K562 (cell line): ENCODE data around the gene EPGN. TPM values are rescaled to one million over a fixed set of nuclear protein-coding genes. Genes with fewer than 3 reads are reported as not detected.
A peak's percentile ranks its signal among the peaks of the same experiment; 100 is the strongest.

Experiments used
- ATAC-seq: fragments of 200-7000 bp; cut with Tn5 transposase; 3 replicates; pipeline ENCODE4 v1.9.1; 2020; ENCODE audit warnings: moderate library complexity
- Bru-seq: library from RNA; stranded (reverse); fragments of 400-500 nt; gene quantifications from one replicate; lab custom pipeline; 2021; lab: Mats Ljungman, UMichigan
- BruChase-seq, 2 experiments: library from RNA; stranded (reverse); fragments of 400-500 nt; gene quantifications; one replicate each; lab custom pipeline; 2021; lab: Mats Ljungman, UMichigan
- BruUV-seq: library from RNA; stranded (reverse); fragments of 400-500 nt; replicated peaks from 2 replicates; lab custom pipeline; 2021; lab: Mats Ljungman, UMichigan
- CTCF ChIA-PET: fragments of 300-600 bp; formaldehyde crosslinking; extraction: SDS; loops from one replicate; lab custom pipeline; 2021; ENCODE audit warnings: low intra/inter-chr PET ratio; lab: Yijun Ruan, JAX
- POLR2A ChIA-PET: fragments of 300-600, 350-650 bp; sonication (Branson Sonifier 250); formaldehyde crosslinking; extraction: SDS; loops from one replicate; lab custom pipeline; 2021; ENCODE audit warnings: antibody characterized with exemption, inconsistent platforms; lab: Yijun Ruan, JAX
- DNase-seq, 4 experiments: peaks; one replicate each; pipeline versions ENCODE4 v3.0.0 to v3.0.0-alpha.2; 2011 to 2018; ENCODE audit warnings: low spot score in 3 of 4, mixed read lengths in 3 of 4; ENCODE audit errors: extremely low read depth in 1 of 4
- FAIRE-seq: peaks from 2 replicates; lab custom pipeline; 2011; peaks lifted over from hg19 to GRCh38; lab: Jason Lieb, UNC
- H2AFZ ChIP-seq: 2 replicates; pipeline ENCODE4 v1.6.0; 2011; ENCODE audit warnings: low read depth, low read length, control low read depth, inconsistent platforms
- H3K27ac ChIP-seq: fragments of 200-600 bp; 3 replicates; pipeline ENCODE4 v1.8.0; 2011; ENCODE audit warnings: low read depth, mild to moderate bottlenecking, control low read depth, inconsistent platforms, low read length, moderate library complexity, mixed read lengths; ENCODE audit errors: extremely low read depth
- H3K27me3 ChIP-seq, 2 experiments: fragments of 300-600 bp in 1 of 2; 2 replicates in 1 of 2; 3 replicates in 1 of 2; pipeline versions ENCODE4 v1.6.0 to v1.8.0; 2011; ENCODE audit warnings: inconsistent platforms in 2 of 2, low read length in 2 of 2, mild to moderate bottlenecking in 1 of 2, mixed read lengths in 1 of 2, moderate library complexity in 1 of 2; ENCODE audit not compliant: control insufficient read depth in 2 of 2, insufficient read depth in 2 of 2
- H3K36me3 ChIP-seq: fragments of 300-600 bp; 3 replicates; pipeline ENCODE4 v1.8.0; 2011; ENCODE audit warnings: mild to moderate bottlenecking, low read length, inconsistent platforms; ENCODE audit not compliant: control insufficient read depth, insufficient read depth
- H3K4me1 ChIP-seq, 2 experiments: fragments of 200-600 bp in 1 of 2; replicated peaks in 1 of 2; 2 replicates in 1 of 2; 3 replicates in 1 of 2; pipeline versions ENCODE4 v1.5.1 to v1.8.0; 2011; ENCODE audit warnings: inconsistent platforms in 2 of 2, low read length in 2 of 2, mild to moderate bottlenecking in 1 of 2, mixed read lengths in 1 of 2, moderate library complexity in 1 of 2; ENCODE audit not compliant: control insufficient read depth in 2 of 2, insufficient read depth in 2 of 2
- H3K4me2 ChIP-seq: 2 replicates; pipeline ENCODE4 v1.6.1; 2011; ENCODE audit warnings: low read length, control low read depth, inconsistent platforms, mixed read lengths; ENCODE audit not compliant: insufficient read depth
- H3K4me3 ChIP-seq: fragments of 200-600 bp; sonication (generic), shearing (Covaris generic); 2 replicates; pipeline ENCODE4 v1.5.1; 2016; ENCODE audit warnings: control low read depth, inconsistent platforms
- H3K79me2 ChIP-seq: fragments of 200-600 bp; 3 replicates; pipeline ENCODE4 v1.8.0; 2011; ENCODE audit warnings: low read length, inconsistent platforms; ENCODE audit not compliant: control insufficient read depth, insufficient read depth
- H3K9ac ChIP-seq, 2 experiments: 2 replicates each; pipeline versions ENCODE4 v1.6.0 to v1.6.1; 2011; ENCODE audit warnings: low read depth in 2 of 2, low read length in 2 of 2, control low read depth in 1 of 2, inconsistent platforms in 1 of 2, mild to moderate bottlenecking in 1 of 2, mixed read lengths in 1 of 2; ENCODE audit not compliant: insufficient read depth in 1 of 2
- H3K9me1 ChIP-seq: one replicate; pipeline ENCODE4 v1.6.0; 2011; ENCODE audit warnings: inconsistent platforms, mild to moderate bottlenecking, low read length, moderate library complexity; ENCODE audit not compliant: control insufficient read depth, insufficient read depth
- H3K9me3 ChIP-seq: replicated peaks from 2 replicates; pipeline ENCODE4 v1.5.1; 2011; ENCODE audit warnings: low read depth, low read length, inconsistent platforms; ENCODE audit not compliant: control insufficient read depth, insufficient read depth
- H4K20me1 ChIP-seq: replicated peaks from 2 replicates; pipeline ENCODE4 v1.6.1; 2011; ENCODE audit warnings: low read length, inconsistent platforms, mixed read lengths; ENCODE audit not compliant: control insufficient read depth, insufficient read depth
- CUX1 ChIP-seq: fragments of 200-800 bp; sonication (Bioruptor generic); IDR thresholded peaks from 2 replicates; pipeline ENCODE4 v1.6.1; 2016; ENCODE audit warnings: missing genetic modification characterization, missing compliant biosample characterization
- DNMT1 ChIP-seq: fragments of 450-650 bp; IDR thresholded peaks from 2 replicates; pipeline ENCODE4 v1.6.1; 2016; ENCODE audit warnings: antibody characterized with exemption, mild to moderate bottlenecking
- HBP1 ChIP-seq: fragments of 450-650 bp; formaldehyde crosslinking; IDR thresholded peaks from 2 replicates; pipeline ENCODE4 v1.4.0; 2022; ENCODE audit warnings: missing genetic modification characterization
- RAD51 ChIP-seq: fragments of 450-650 bp; IDR thresholded peaks from 2 replicates; pipeline ENCODE4 v1.7.1; 2016; ENCODE audit warnings: low read depth, mild to moderate bottlenecking, borderline replicate concordance
- SMC3 ChIP-seq: conservative IDR thresholded peaks from 2 replicates; pipeline ENCODE4 v1.6.1; 2011; ENCODE audit warnings: low read depth, low read length, improper control_type of control experiment; ENCODE audit not compliant: insufficient read depth
- ZBTB33 ChIP-seq: sonication (generic); formaldehyde crosslinking; IDR thresholded peaks from 2 replicates; pipeline ENCODE4 v1.8.1; 2023; ENCODE audit warnings: mild to moderate bottlenecking, missing genetic modification reagents
- ZNF76 ChIP-seq: fragments of 250-450 bp; sonication (Bioruptor Pico); IDR thresholded peaks from 2 replicates; pipeline ENCODE4 v1.4.0; 2020; ENCODE audit warnings: mild to moderate bottlenecking, moderate library complexity, borderline replicate concordance
- WGBS: fragments of 100-300 bp; shearing (Covaris generic); methylation state at CpG from one replicate; pipeline ENCODE4 v1.1.6; 2016; ENCODE audit warnings: low coverage, mixed read lengths; ENCODE audit not compliant: insufficient coverage; ENCODE audit errors: missing lambda C conversion rate; 5-methylcytosine and 5-hydroxymethylcytosine counted together
- in situ Hi-C: fragments of 300-500 bp; cut with MboI; formaldehyde crosslinking; loops from 4 replicates; pipeline ENCODE4 v1.15.0; 2018; ENCODE audit warnings: inconsistent platforms, mixed read lengths
- intact Hi-C: fragments of 100-400 bp; cut with micrococcal nuclease; formaldehyde crosslinking; loops from 2 replicates; pipeline ENCODE4 v1.14.2; 2022
- long read RNA-seq, 3 experiments: library from polyadenylated mRNA in 2 of 3; library from RNA in 1 of 3; unstranded in 2 of 3; stranded (forward) in 1 of 3; transcript quantifications; one replicate each; pipeline ENCODE4 v2.0.0, GENCODE V29; 2019 to 2022
- polyA minus RNA-seq, 3 experiments: library from RNA; depleted of rRNA, polyadenylated mRNA; stranded (reverse); fragments of >200 nt; gene quantifications; 2 replicates each; pipeline ENCODE4 v1.2.3, GENCODE V29; 2011
- polyA plus RNA-seq, 8 experiments: library from polyadenylated mRNA; depleted of rRNA in 4 of 8; stranded (reverse) in 5 of 8; unstranded in 3 of 8; fragments of >200 nt; fragmentation: Nextera tagmentation in 2 of 8; fragmentation: Illumina TruSeq in 1 of 8; extraction: Ambion mirVana in 2 of 8; extraction: Trizol in 1 of 8; gene quantifications; 2 replicates each; pipeline versions ENCODE4 v1.2.1 to v1.2.3, GENCODE V29; 2011 to 2014; ENCODE audit warnings: inconsistent platforms in 1 of 8, missing spikeins in 1 of 8
- total RNA-seq, 7 experiments: library from RNA; depleted of rRNA in 6 of 7; stranded (reverse); fragments of >200 nt in 6 of 7; fragmentation: Illumina TruSeq in 2 of 7; extraction: Trizol in 2 of 7; gene quantifications; 2 replicates each; pipeline versions ENCODE4 v1.2.1 to v1.2.3, GENCODE V29; 2011 to 2021; ENCODE audit warnings: low replicate concordance in 1 of 7

Gene EPGN
- total RNA-seq (2011; cell fraction: chromatin; rRNA removed; ENCODE audit: low replicate concordance), result 0.39 and 0.62 TPM in 2 replicates
- total RNA-seq (2011; cell fraction: nucleolus; rRNA removed), result not detected in 2 replicates
- not detected in 2 replicates for total RNA-seq (2011; cell fraction: nucleoplasm; rRNA removed)
- total RNA-seq (2014; rRNA removed) (not detected in 2 replicates), total RNA-seq (2014; rRNA removed; fragmentation: Illumina TruSeq; extraction: Trizol) (not detected in 2 replicates), total RNA-seq (2015; rRNA removed; fragmentation: Illumina TruSeq; extraction: Trizol) (not detected in 2 replicates), total RNA-seq (2021) (not detected in 2 replicates), polyA plus RNA-seq (2011; rRNA removed) (not detected in 2 replicates), polyA plus RNA-seq (2014; fragmentation: Illumina TruSeq; extraction: Trizol) (not detected in 2 replicates), polyA plus RNA-seq (2014; fragmentation: Nextera tagmentation; extraction: Ambion mirVana) (under 1 TPM; 0.10 to 0.56 TPM), polyA plus RNA-seq (2014; rRNA removed) (not detected in 2 replicates), polyA minus RNA-seq (2011; rRNA and poly(A)+ RNA removed) (not detected in 2 replicates), Bru-seq, nascent RNA (percentile 31 among the genes with signal in this experiment), BruChase-seq, experiment 1, labeled RNA remaining after a 2-hour chase (percentile 43 among the genes with signal in this experiment), BruChase-seq, experiment 2, labeled RNA remaining after a 6-hour chase (percentile 44 among the genes with signal in this experiment)
- not detected in 2 replicates for polyA plus RNA-seq (2011; cell fraction: cytosol; rRNA removed)
- polyA plus RNA-seq (2011; cell fraction: nucleus; rRNA removed), result not detected in 2 replicates
- 0.17 and 0.48 TPM in 2 replicates for polyA plus RNA-seq (2012)
- not detected in 2 replicates for polyA minus RNA-seq (2011; cell fraction: cytosol; rRNA and poly(A)+ RNA removed)
- 0.27 and 0.44 TPM in 2 replicates for polyA minus RNA-seq (2011; cell fraction: nucleus; rRNA and poly(A)+ RNA removed)
- long read RNA-seq, experiment 1, result 0 reads
- long read RNA-seq, experiment 2, result 0 reads
- long read RNA-seq, experiment 3, result 0 reads

DNA sequence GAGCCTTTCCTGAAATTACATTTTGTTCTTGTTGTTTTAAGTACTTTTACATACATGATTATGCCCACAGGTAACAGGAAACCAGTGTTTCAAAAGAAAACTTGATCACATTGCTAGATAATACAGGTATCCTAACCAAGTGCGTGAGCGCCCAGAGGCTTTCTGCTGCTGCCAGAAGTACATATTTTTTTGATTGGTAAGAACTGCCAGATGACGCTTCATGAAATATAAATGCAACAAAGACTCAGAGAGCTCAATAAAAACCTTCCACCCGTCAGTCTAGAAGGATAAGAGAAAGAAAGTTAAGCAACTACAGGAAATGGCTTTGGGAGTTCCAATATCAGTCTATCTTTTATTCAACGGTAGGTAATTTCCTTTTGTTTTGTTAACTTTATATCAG, at the start of gene EPGN:
Gene EPGN, plus strand, starts transcription at position 256 of the 400 bp plus-strand sequence. Its CDS starts 64 bp downstream, at position 320.
- intact Hi-C loops (no loop called here), in situ Hi-C loops (no loop called here)
- H3K9me1 ChIP-seq, result no peaks in the 10 kb centered on the region
- FAIRE-seq (no peak), DNase-seq (no peak), ATAC-seq (no peak)
- H3K9ac ChIP-seq, result no peak within 1 kb of the TSS
- no peak within 1 kb of the TSS for H3K4me2 ChIP-seq
- H4K20me1 ChIP-seq, result no peaks in the 10 kb centered on the region
- BruUV-seq, result no TSS peak
- H3K9me3 ChIP-seq, result no peaks in the 10 kb centered on the region
- POLR2A ChIA-PET, result interaction anchor here (1.8 kb wide), 1 partner anchor 10 kb away, joined by 5 read pairs; no protein-coding TSS in a partner anchor
- WGBS, result 75% methylated on average over 5 of the region's 5 CpGs
- CTCF ChIA-PET, result interaction anchor here (1.0 to 1.9 kb wide), 2 partner anchors 80 to 119 kb away, joined by 4 read pairs; no protein-coding TSS in a partner anchor
- H3K27ac ChIP-seq, result no peak within 1 kb of the TSS
- H3K27me3 ChIP-seq, result no peaks in the 10 kb centered on the region
- H3K36me3 ChIP-seq, result peaks cover 8% of the 10 kb centered on the region; the same call in 1 of the 3 replicates
- H3K4me3 ChIP-seq, result no peak within 1 kb of the TSS
- peaks cover 92% of the 10 kb centered on the region for H3K79me2 ChIP-seq
- H2AFZ ChIP-seq, result no peak within 1 kb of the TSS
- no peaks in the 10 kb centered on the region for H3K4me1 ChIP-seq
- TF ChIP-seq HBP1 (CRISPR knock-in tag) (no peak), ZBTB33 (CRISPR knock-in tag) (no peak), ZNF76 (CRISPR knock-in tag) (no peak), SMC3 (no peak), CUX1 (CRISPR knock-in tag) (no peak), RAD51 (no peak), DNMT1 (no peak)
